ELR (cell line): ENCODE results near the gene RNF123.
"Not testable (repeated sequence)": the region's sequence is repeated elsewhere in the genome, so short reads cannot be mapped to it uniquely, and the experiment has no call there.

Source experiments
- DNase-seq: peaks from one replicate; pipeline ENCODE4 v3.0.0-alpha.2; 2015; ENCODE audit warnings: low read depth

The RNF123 gene

GRCh38 chr3:49720855-49721595, 31.7 kb downstream of the RNF123 start:
- no peak for DNase-seq

- DNase-seq: no peak
Observed at GRCh38 chr3:49721596-49721895, 32.2 kb downstream of the RNF123 start.

- no peak for DNase-seq
Observed at GRCh38 chr3:49721896-49722781, 32.8 kb downstream of the RNF123 start.

GRCh38 chr3:49722896-49723295, 33.5 kb downstream of the RNF123 start:
- DNase-seq: no peak

GRCh38 chr3:49723296-49723627, 33.9 kb downstream of the RNF123 start:
- peak; percentile 60 for DNase-seq

GRCh38 chr3:49723628-49724551, 34.5 kb downstream of the RNF123 start, which contains the start of gene GMPPB:
Gene GMPPB (minus strand): TSS chr3:49723951. CDS start chr3:49723726, 225 bp downstream.
- peak; percentile 97 for DNase-seq

- DNase-seq: no peak
Observed at GRCh38 chr3:49724586-49724985, 35.2 kb downstream of the RNF123 start.

GRCh38 chr3:49725906-49726681, 36.7 kb downstream of the RNF123 start:
- DNase-seq: no peak

- no peak for DNase-seq
Observed at GRCh38 chr3:49727154-49727923, 38.0 kb downstream of the RNF123 start.

GRCh38 chr3:49727924-49728361, 38.6 kb downstream of the RNF123 start:
- no peak for DNase-seq

- no peak for DNase-seq
Observed at GRCh38 chr3:49729966-49730609, 40.7 kb downstream of the RNF123 start.

- no peak for DNase-seq
Observed at GRCh38 chr3:49732597-49732996, 43.2 kb downstream of the RNF123 start.

- DNase-seq: no peak
Observed at GRCh38 chr3:49733551-49733950, 44.2 kb downstream of the RNF123 start.

GRCh38 chr3:49734752-49735151, 45.4 kb downstream of the RNF123 start:
- no peak for DNase-seq

- DNase-seq: no peak
Observed at GRCh38 chr3:49738067-49738713, 48.8 kb downstream of the RNF123 start.

- DNase-seq: no peak
Observed at GRCh38 chr3:49740427-49740826, 51.1 kb downstream of the RNF123 start.

GRCh38 chr3:49745986-49746385, 56.6 kb downstream of the RNF123 start:
- peak; percentile 55 for DNase-seq

- peak; percentile 88 for DNase-seq
Observed at GRCh38 chr3:49747792-49748480, 58.6 kb downstream of the RNF123 start.

GRCh38 chr3:49748874-49749273, 59.5 kb downstream of the RNF123 start:
- not testable (repeated sequence) for DNase-seq
